ENCODE results near the gene SORD. TPM values are rescaled to one million over a fixed set of nuclear protein-coding genes. Genes with fewer than 3 reads are reported as not detected.
"Not testable (repeated sequence)": the region's sequence is repeated elsewhere in the genome, so short reads cannot be mapped to it uniquely, and the experiment has no call there.

SORD gene
- total RNA-seq, 2 experiments from 2014 or later = 6.0 TPM

DNA sequence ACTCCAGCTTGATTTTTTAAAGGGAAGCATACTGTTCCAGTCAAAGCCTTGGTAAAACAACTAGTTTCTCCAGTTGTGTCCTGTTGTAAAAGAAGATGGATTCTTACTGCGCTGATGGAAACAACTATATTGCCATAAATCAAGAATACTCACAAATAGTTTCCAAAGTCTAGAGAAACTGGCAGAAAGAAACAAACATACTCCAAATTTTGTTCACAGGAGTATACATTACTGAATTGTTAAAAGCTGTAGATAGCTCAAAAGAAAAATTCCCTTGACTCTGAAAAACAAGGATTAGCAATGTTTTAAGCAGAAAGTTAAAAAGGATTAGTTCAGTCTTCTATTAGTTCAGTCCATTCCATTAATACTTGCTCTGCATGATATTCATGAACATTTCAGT, 27.6 kb downstream of the SORD start:
- Mint-ChIP-seq H3K36me3 (ENCODE audit: low read depth) (peaks cover 33% of the 10 kb centered on the region), H3K4me3 (no peak overlapping the region), H3K9me3 (peaks cover 19% of the 10 kb centered on the region), H3K4me1 (no peaks in the 10 kb centered on the region), H3K27ac (no peak overlapping the region), H3K27me3 (no peaks in the 10 kb centered on the region)
- POLR2A ChIA-PET = no interaction called here
- no peak for DNase-seq
- CTCF ChIA-PET = no interaction called here

DNA sequence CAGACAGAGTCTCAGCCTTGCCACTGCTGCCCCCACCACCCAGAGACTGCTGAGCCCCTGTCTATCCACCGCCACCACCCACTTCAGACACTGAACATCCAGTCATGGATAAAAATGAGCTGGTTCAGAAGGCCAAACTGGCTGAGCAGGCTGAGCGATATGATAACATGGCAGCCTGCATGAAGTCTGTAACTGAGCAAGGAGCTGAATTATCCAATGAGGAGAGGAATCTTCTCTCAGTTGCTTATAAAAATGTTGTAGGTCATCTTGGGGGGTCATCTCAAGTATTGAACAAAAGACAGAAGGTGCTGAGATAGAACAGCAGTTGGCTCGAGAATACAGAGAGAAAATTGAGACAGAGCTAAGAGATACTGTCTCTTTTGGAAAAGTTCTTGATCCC, 29.7 kb downstream of the SORD start:
- Mint-ChIP-seq H3K9me3 (peaks cover 19% of the 10 kb centered on the region), H3K36me3 (ENCODE audit: low read depth) (peaks cover 29% of the 10 kb centered on the region)
- H3K4me3 Mint-ChIP-seq, H3K27ac Mint-ChIP-seq, H3K4me1 Mint-ChIP-seq, H3K27me3 Mint-ChIP-seq, POLR2A ChIA-PET, CTCF ChIA-PET, DNase-seq: not testable (repeated sequence)

DNA sequence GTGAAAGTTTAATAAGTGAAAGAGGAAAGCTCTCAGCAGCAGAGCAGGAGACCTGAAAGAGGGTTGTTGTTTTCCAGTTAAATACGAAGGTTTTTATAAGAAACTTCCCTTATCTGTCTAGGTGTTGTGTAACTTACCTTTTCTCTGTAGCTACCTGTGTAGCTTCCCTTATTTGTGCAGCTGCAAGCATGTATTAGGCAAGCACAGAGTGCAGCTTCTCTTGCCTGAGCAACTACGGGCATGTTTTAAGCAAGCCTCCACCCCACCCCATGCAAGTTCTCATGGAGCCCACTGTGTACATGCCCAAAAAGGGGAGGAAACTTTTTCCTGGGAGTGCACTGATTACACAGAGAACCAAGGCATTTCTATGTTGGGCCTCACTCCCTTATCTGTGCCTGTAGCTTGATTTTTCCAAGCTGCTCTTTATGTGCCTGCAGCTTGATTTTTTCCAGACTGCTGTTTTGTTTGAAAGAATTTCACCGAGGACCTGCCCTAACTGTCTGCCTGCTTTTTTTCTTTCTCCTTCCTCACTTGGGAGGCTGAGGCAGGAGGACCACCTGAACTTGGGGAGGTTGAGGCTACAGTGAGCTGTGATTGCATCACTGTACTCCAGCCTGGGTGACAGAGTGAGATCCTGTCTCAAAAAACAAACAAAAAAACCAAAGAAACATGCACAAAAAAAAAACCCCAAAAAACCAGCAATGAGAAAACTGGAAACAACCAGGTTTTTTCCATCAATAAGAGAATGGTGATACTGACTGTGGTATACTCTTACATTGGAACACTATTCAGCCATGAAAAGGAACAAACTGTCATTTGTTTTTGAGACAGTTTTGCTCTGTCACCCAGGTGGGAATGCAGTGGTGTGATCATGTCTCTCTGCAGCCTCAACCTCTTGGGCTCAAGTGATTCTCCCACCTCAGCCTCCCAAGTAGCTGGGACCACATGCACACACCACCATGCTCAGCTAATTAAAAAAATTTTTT, 36.0 kb downstream of the SORD start:
- H3K4me3 Mint-ChIP-seq; H3K27me3 Mint-ChIP-seq; H3K9me3 Mint-ChIP-seq; CTCF ChIA-PET; DNase-seq; H3K27ac Mint-ChIP-seq; POLR2A ChIA-PET; H3K36me3 Mint-ChIP-seq (ENCODE audit: low read depth): not testable (repeated sequence)
- H3K4me1 Mint-ChIP-seq = peaks cover 10% of the 10 kb centered on the region

DNA sequence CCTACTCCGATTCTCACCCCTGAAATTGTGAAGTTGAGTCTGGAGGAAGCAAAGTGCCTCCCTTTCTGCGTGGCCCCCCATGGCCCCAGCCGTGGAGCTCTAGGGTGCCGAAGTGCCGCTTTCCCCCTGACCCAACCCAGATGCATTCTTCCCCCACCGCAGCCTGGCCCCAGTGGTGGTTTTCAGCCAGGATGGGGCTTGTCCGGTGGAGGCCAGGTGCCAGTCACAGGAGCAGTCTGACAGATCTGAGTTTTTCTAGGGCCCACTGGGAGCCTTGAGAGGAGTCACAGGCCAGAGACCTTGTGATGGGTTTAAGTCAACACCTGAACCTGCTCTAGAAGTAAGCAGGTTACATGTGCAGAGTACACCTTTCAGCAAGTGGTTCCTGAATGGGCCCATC, 39.3 kb downstream of the SORD start:
- CTCF ChIA-PET; H3K9me3 Mint-ChIP-seq; H3K27me3 Mint-ChIP-seq; H3K27ac Mint-ChIP-seq; POLR2A ChIA-PET; H3K36me3 Mint-ChIP-seq (ENCODE audit: low read depth); DNase-seq; H3K4me3 Mint-ChIP-seq: not testable (repeated sequence)
- H3K4me1 Mint-ChIP-seq = peaks cover 15% of the 10 kb centered on the region

DNA sequence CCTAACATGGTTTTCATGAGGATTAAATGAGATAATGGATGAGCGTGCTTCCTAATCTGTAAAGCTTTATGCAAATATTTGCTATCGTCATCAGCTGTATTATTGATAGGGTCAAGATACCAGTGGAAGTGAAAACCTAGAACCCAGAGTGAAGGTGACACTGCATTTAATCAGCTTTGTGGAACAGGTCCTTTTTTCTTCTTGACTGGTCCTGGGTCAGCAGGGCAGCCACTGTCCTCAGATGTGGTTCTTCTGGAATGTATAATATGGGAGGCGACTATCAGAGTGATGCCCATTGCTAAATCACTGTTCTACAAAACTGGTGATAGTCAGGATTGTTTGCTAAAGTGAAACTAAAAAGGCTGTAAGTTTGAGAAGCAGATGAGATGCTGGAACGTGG, 41.4 kb downstream of the SORD start:
- no peak for DNase-seq
- H3K36me3 Mint-ChIP-seq (ENCODE audit: low read depth) = peaks cover 2% of the 10 kb centered on the region
- no peaks in the 10 kb centered on the region for H3K27me3 Mint-ChIP-seq
- peaks cover 16% of the 10 kb centered on the region for H3K4me1 Mint-ChIP-seq
- CTCF ChIA-PET = no interaction called here
- no peaks in the 10 kb centered on the region for H3K9me3 Mint-ChIP-seq
- H3K27ac Mint-ChIP-seq = no peak overlapping the region
- H3K4me3 Mint-ChIP-seq = no peak overlapping the region
- POLR2A ChIA-PET = no interaction called here

DNA sequence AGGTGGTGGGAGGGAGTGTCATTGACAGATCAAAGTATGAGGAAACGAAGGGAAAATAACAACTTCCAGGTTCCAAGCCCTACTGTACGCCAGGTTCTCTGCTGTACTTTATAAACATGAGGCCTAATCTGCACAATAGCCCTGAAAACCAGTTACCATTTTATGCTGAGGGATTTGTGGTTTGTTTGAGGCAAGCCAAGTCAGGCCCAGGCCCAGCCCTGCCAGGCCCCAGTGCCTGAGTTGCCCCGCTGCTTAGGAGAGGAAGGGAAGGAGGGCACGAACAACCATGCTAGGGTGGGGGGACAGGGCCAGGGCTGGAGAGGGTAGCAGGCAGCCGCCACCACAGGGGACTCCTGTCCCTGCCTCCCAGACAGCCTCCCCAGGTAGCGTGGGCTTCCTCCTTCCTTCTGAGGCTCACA, 47.0 kb downstream of the SORD start:
- H3K4me3 Mint-ChIP-seq; H3K9me3 Mint-ChIP-seq; H3K27me3 Mint-ChIP-seq; CTCF ChIA-PET; POLR2A ChIA-PET; H3K36me3 Mint-ChIP-seq (ENCODE audit: low read depth); H3K4me1 Mint-ChIP-seq; DNase-seq: not testable (repeated sequence)
- peak overlapping the region; percentile 78 for H3K27ac Mint-ChIP-seq

DNA sequence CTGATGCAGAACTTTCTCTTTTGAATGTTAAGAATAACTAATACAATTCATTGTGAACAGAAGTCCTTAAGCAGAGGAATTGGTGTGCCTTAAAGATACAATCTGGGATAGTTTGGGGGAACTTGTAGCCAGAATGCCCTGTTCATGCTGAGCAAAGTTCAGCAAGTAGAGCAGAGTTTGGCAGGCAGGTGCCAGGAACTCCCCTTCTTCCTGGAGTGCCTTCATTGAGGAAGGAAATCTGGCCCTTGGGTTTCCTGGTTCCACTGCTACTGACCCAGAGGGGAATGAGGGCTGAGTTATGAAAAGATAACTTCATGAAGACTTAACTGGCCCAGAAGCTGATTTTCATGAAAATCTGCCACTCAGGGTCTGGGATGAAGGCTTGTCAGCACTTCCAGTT, 50.6 kb downstream of the SORD start:
- H3K4me3 Mint-ChIP-seq; H3K27me3 Mint-ChIP-seq; H3K4me1 Mint-ChIP-seq; DNase-seq; H3K9me3 Mint-ChIP-seq; H3K36me3 Mint-ChIP-seq (ENCODE audit: low read depth); CTCF ChIA-PET; POLR2A ChIA-PET; H3K27ac Mint-ChIP-seq: not testable (repeated sequence)

DNA sequence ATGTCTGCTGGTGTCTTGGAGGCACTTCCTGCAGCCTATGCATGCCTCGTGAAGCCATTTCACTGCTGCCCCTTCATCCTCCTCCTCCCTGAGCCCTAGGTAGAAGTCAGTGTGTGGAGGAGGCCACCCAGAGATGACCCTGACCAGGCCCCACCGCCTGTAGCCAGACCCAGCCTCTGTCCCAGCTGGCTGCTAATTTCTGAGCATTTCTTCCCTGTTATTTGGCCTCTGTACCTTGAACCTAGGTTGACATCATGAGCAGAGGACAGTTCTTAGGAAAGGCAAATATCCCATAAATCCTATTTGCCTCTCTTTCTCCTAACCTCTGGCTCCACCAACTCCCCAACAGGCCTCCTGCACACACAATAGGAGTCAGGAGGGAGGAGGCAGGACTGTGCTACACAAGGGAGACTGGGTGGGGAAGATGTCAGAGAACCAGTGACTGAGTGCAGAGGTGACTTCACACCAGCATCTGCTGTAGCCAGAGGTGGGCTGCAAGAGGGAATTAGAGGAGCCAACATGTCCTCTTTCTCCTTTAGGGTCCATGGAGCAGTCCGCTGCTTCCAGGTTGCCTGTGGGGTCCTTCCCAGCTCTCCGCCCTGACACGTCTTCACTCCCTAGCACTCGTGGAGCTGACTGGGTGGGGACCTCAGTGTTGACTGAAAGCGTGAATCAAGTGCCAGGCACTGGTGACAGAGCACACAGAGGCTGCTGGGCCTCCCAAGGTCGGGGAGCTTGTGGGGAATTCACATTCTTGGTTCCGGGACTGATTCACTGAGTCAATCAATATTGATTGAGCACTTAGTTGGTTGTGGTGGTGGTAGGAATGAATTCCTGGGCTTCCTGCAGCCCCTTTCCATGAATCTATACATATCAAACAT, 52.7 kb downstream of the SORD start:
- H3K27me3 Mint-ChIP-seq = not testable (repeated sequence)

DNA sequence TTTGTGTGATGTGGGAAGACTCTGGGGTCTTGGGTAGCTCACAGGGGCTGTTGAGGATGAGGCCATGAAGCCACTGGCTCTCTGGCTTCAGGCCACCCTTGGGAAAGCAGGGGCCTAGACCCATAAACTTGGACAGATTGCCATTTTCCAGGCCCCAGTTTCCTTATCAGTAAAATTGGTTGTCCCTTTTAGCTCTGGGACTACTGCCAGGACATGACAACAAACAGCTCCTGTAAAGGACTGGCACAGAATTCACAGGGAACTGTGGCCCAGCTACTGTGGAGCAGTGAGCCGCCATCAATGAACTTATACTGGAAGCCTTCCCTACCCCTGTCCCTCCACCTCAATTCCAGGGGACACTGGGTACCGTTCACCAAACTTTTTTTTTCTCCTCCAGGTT, 54.4 kb downstream of the SORD start:
- H3K4me1 Mint-ChIP-seq; H3K27me3 Mint-ChIP-seq; H3K4me3 Mint-ChIP-seq; CTCF ChIA-PET; H3K9me3 Mint-ChIP-seq; H3K36me3 Mint-ChIP-seq (ENCODE audit: low read depth); POLR2A ChIA-PET; H3K27ac Mint-ChIP-seq; DNase-seq: not testable (repeated sequence)

More for the DNA sequence above, 52.7 kb downstream of the SORD start:
- H3K27ac Mint-ChIP-seq; DNase-seq; CTCF ChIA-PET; H3K36me3 Mint-ChIP-seq (ENCODE audit: low read depth); H3K4me3 Mint-ChIP-seq; POLR2A ChIA-PET; H3K4me1 Mint-ChIP-seq; H3K9me3 Mint-ChIP-seq: not testable (repeated sequence)

DNA sequence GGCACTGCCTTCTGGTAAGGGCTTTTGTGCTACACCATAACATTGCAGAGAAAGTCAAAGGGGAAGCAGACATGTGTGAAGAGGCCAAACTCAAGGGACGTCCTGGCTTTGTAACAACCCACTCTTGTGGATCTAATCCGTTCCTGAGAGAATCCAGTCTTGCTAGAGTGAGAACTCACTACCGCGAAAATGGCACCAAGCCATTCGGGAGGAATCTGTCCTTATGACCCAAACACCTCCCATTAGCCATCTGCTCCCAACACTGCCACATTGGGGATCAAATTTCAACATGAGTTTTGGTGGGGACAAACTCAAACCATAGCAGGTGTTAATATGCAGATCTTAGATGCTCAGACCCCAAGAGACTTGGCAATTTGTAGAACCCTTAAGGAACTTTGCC, 56.2 kb downstream of the SORD start:
- H3K4me3 Mint-ChIP-seq; H3K9me3 Mint-ChIP-seq; H3K4me1 Mint-ChIP-seq; H3K36me3 Mint-ChIP-seq (ENCODE audit: low read depth); H3K27me3 Mint-ChIP-seq; DNase-seq; POLR2A ChIA-PET; CTCF ChIA-PET; H3K27ac Mint-ChIP-seq: not testable (repeated sequence)

DNA sequence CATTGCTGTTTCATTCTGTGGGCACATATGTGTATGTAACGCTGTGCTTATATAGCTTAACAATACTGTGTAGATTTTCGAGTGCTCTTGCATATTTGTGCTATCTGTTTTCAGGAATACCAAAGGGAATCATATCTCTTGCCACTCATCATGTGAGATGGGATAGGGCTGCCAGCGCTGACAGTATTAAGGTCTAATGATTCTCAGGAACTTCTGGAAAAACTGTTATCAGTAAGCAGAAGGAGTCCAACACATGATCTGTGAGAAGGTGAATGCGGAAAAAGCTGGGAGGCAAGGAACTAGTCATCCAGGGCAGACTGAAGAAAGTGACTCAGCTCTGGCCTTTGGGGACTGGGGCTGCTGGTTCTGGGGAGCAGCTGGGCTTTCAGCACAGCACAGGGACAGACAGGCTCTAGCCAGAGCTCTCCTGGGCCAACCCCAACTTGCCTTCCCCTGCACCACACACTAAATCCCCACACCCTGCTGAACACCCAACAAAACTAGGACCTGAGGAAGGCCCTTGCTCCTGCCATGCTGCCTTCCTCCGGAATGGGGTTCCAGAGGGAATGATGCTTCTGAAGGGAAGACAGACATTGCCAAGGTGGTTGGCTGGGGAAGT, 56.7 kb downstream of the SORD start:
- H3K27ac Mint-ChIP-seq; H3K9me3 Mint-ChIP-seq; DNase-seq; POLR2A ChIA-PET; H3K4me3 Mint-ChIP-seq; CTCF ChIA-PET; H3K4me1 Mint-ChIP-seq; H3K36me3 Mint-ChIP-seq (ENCODE audit: low read depth): not testable (repeated sequence)
- peaks cover 12% of the 10 kb centered on the region for H3K27me3 Mint-ChIP-seq

DNA sequence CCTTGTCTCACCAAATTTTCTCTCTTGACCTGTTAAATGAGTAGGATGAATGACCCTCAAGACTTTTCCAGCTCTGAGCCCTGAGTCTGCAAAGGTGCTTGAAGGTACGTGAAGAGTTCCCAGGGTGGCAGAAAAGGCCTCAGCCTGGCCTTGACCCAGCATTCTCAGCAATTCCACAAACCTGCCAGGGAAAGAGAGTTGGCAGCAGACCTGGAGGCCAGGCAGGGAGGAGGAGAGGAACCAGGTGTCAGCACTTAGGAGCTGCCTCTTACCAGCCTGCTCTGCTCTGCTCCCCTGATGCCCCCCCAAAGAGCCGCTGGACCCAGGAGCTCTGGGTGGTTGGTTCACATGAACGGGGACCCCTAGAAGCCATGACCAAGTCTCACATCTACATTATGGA, 57.6 kb downstream of the SORD start:
- H3K36me3 Mint-ChIP-seq (ENCODE audit: low read depth); H3K4me1 Mint-ChIP-seq; DNase-seq; CTCF ChIA-PET; H3K4me3 Mint-ChIP-seq; H3K9me3 Mint-ChIP-seq; POLR2A ChIA-PET; H3K27ac Mint-ChIP-seq: not testable (repeated sequence)
- peaks cover 12% of the 10 kb centered on the region for H3K27me3 Mint-ChIP-seq

DNA sequence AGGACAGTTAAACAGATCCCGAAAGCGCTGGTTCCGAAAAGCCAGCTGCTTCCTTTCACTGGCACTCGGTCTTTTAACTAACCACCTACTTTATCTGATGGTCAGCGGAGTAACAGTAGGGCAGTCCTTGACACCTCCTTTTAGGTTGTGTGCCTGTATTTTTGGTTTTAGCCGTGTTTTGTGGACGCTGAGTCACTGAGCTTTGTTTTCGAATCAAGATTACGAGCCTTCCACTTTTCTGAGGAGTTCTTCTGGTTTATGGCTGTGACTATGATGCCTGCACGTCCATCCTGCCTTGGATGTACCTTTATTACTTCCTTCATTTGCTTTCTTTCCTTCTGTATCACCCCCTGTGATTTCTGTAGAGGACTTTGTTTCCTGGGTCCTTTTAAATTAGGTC, 59.4 kb downstream of the SORD start:
- not testable (repeated sequence) for H3K4me1 Mint-ChIP-seq

More for the DNA sequence above, 59.4 kb downstream of the SORD start:
- peaks cover 17% of the 10 kb centered on the region for H3K27me3 Mint-ChIP-seq
- H3K9me3 Mint-ChIP-seq; H3K4me3 Mint-ChIP-seq; H3K36me3 Mint-ChIP-seq (ENCODE audit: low read depth); H3K27ac Mint-ChIP-seq; DNase-seq; POLR2A ChIA-PET; CTCF ChIA-PET: not testable (repeated sequence)
